Stimulated activated CD4-positive, alpha-beta T cell treated with anti-CD3 and anti-CD28 coated beads, TNF-alpha, amount 100 ng/mL, for 1 hour (primary cell): ENCODE results near the gene GGA1.
"Not testable (repeated sequence)": the region's sequence is repeated elsewhere in the genome, so short reads cannot be mapped to it uniquely, and the experiment has no call there.

Experiments used
- DNase-seq, 3 donors: peaks; one replicate each; pipeline ENCODE4 v3.0.0-alpha.2; 2020; ENCODE audit warnings: low read depth in 3 of 3, low spot score in 1 of 3

Gene GGA1

DNA sequence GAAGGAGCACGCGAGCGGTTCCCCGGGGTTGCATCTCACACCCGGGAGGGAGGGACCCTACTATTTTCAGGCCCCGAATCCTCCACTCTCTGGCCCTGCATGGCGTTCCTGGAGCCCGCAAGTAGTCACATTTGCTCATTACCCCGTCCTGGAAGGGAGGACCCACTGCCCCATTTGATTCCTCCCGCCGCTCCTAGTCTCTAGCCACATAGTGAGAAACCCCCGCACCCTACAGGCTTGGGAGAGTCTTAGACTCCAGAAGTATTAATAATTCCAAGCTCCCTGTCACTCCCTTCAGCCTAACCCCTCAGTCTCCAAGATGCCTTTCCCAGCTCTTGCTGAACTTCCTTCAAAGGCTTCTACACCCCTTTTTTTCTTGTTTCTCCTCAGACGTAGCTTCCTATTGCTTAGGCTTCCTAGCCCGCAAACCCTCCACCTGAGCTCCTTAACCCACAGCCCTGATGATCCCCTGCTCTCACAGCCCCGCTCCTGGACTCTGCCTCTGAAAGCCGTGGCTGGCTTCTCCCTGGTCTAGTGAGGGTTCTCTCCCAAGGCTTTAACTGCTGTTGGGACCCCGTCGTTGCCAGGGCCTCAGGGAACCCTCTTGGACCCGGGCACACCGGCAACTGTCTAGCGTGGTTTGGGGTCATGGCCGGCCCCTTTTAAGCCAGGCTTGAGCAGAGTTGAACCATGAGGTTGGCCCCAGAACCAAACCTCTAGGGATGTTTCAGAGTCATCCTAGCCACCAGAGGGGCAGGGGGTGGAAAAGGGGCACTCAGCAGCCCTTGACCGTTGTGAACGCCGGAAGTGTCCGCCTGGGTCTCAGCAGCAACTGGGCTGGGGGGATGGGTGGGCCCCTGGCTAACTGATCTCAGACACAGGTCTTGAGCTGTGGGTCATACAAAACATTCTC is 862 bp downstream of the GGA1 start:
- no peak for DNase-seq

DNA sequence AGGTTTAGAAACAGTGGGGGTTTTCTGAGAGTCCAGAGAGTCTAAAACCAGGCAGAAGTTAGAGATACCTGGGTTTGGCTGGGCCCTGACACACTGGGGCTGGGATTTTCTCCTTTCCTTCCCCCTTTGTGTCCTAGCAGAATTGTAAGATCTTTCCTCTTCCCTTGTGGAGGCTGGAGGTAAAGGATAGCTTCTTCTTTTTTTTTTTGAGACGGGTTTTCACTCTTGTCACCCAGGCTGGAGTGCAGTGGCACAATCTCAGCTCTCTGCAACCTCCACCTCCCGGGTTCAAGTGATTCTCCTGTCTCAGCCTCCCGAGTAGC is 1.5 kb downstream of the GGA1 start:
- not testable (repeated sequence) for DNase-seq

DNA sequence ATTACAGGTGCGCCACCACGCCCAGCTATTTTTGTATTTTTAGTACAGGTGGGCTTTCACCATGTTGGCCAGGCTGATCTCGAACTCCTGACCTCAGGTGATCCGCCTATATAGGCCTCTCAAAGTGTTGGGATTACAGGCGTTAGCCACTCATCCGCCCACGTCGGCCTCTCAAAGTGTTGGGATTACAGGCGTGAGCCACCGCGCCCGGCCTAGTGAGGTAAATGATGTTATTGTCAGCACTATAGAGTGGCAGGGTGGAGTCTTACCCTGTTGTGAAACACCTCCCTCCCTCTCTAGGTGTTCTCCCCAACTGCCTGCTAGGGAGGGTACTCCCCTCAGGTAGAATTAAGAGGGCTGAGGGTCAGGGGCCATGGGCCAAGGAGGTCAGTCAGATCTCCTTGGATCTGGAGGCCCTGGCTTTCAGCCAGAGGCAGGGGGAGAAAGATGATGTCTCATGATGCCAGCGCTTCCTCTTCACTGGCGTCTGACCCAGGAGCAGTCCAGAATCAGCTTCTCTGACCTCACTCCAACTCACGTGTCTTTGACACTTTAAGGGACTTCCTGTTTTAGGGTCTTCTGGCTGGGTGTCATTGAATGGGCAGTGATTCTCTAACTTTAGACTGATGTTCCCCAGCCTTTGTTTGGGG is 2.0 kb downstream of the GGA1 start:
- no peak for DNase-seq

DNA sequence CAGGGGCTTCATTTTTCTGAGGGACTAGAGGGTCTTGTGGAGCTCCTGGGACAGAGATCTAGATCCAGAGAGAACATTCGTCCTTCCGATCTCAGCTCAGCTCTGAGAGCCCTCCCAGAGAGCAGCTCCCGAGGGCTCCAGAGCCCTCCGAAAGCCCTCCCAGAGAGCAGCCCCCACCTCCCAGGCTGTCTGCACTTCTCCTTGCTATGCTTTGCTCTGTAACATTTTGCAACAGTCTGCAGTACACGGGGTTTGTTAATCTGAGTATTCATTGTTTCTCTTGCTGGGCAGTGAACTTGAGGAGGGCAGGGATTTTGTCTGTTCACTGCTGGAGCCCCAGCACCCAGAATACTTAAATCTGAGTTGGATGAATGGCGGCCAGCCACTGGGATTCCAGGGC is 2.6 kb downstream of the GGA1 start:
- no peak for DNase-seq

DNA sequence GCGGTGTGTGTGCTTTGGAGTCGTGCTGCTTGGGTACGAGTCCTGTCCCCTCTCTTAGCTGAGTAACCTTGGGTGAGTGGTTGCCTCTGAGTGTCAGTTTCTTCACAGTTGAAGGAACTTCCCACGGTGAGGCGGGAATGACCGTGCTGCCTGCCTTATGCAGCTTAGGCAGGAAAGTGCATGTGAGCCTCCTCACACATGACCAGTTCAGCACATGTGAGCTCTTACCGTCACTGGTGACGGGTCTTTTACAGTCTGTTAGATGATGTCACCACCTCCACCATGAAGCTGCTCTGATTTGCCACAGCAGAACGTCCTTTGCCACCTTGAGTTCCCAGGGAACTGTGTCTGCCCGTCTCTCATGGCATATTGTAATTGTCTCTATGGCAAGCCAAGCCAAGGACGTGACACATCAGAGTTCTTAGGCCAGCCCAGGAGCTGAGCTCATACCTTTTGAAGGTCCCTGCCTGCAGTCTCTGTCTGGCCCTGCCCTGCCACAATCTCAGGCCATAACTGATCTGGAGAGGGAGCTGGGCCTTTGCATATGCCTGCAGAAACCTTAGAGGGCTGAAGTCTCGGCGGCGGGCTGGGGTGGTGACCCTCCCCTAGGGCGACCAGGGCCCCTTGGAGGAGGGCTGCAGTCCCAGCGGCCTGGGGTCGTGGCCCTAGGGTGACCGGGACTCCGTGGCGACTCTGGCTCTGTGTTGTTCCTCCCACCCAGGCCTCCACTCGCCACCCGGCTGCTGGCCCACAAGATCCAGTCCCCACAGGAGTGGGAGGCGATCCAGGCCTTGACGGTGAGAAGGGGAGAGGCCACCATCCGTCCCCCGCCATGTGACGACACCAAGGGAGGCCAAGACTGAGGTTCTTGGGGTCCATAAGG is 7.8 kb downstream of the GGA1 start:
- no peak for DNase-seq

DNA sequence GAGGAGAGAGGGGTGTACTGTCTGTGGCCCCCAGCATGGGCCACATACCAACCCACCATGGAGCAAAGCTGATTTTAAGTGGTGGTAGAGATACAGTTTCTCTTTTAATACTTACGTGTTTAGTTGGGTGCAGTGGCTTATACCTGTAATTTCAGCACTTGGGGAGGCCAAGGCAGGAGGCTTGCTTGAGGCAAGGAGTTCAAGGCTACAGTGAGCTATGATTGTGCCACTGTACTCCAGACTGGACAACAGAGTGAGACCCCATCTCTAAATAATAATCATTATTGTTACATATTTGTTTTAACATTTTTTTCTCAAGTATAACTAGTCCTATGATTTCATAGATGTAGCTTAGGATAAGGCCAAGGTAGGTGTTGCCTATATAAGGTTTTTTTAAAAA is 8.8 kb downstream of the GGA1 start:
- no peak for DNase-seq

DNA sequence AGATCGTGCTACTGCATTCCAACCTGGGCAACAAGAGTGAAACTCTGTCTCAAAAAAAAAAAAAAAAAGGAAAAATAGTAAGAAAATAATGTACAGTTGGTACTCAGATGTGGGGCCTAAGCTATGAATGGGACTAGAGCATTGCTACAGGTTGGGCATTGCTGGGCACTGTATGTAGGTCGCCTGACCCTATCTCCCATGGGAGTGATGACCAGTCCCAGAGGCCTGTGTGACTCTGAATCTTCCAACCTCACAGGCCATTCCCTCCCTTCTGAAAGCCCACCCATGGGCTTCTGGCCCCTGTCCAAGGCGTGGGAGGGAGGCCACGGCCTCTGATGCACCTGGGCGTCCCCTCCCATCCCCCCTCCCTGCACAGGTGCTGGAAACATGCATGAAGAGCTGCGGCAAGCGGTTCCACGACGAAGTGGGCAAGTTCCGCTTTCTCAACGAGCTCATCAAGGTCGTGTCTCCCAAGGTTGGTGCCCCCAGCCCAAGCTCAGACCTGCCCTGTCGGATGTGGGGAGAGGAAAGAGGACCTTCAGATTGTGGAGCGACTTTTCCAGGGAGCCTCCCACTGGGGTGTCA is 9.5 kb downstream of the GGA1 start:
- DNase-seq = no peak

DNA sequence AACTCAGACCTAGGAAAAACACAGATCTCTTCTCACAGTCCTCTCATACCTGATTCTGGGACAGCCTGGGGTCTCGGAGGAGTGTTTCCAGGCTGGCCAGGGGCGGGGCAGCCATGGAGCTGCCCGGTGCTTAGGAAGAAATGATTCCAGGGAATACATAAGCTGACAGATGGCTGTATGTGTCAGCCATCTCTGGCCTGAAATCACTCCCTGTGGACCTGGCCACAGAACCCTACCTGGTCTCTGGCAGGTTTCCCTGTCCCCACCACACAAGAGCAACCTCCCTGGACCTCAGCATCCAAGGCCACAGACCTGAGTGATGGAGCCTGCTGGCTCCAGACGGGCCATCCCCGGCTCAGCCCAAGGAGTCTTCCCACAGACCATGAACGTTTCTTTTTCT is 10.0 kb downstream of the GGA1 start:
- DNase-seq = no peak

DNA sequence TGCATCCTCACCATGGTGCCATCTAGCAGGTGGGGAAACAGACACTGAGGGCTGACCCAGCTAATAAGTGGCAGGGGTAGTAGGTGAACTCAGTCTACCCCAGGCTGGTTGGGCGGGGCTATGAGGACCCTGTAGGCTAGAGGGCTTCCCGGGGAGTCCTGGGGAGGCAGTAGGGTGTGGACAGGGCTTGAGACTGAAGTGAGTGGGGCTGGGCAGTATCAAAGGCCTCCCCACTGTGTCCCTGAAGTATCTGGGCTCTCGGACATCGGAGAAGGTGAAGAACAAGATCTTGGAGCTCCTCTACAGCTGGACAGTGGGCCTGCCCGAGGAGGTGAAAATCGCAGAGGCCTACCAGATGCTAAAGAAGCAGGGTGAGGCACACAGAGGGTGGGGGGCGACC is 11.4 kb downstream of the GGA1 start:
- no peak for DNase-seq

DNA sequence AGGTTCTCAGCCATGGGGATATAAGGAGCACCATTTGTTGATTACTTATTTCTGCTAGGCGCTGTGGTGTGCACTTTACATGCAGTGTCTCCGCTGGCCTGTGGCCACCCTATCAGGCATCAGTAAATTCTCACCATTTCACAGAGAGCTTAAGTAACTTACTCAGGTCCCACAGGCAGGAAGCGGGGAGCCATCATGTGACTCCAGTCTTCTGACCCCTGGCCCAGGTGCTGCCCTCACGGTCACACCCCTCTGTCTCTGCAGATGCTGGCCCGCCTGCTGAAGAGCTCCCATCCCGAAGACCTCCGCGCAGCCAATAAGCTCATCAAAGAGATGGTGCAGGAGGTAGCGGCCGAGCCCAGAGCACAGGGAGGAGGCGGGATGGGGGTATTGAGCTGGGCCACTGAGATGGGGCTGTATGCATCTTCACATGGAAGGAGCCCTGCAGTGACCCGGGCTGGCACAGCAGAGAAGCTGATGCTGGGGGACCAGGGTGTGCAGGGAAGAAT is 12.8 kb downstream of the GGA1 start:
- DNase-seq = no peak

DNA sequence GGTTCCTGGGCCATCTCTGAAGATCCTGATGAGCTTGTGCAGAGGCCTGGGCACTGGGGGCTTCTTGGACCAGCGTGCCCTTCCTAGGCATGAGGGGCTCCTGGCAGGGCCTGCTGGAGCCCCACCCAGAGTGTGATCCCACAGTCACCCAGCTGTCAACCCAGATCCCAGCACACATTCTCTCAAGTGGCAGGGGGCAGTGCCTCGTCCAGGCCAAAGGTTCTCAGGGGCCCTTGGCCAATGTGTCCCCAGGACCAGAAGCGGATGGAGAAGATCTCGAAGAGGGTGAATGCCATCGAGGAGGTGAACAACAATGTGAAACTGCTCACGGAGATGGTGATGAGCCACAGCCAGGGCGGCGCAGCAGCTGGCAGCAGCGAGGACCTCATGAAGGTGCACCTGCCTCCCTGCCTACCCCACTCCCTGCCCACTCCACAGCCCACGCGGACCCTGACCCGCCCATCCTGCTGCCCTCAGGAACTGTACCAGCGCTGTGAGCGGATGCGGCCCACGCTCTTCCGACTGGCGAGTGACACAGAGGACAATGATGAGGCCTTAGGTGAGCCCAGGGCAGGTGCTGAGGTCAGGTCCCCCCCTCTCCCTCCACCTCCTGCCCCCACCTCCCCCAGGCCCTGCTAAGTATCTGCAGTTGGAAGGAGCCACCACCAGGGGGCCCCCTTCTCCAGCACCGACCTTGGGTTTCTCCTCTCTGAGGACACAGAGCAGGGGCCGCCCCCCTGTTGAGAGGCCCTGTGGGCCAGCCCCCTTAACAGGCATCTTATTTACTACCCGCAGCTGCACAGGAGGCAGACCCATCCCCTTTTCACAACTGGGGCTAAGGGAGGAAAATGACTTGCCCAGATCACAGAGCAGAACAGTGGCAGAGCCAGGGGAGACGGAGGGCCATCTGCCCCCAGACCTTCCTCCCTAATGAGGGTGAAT is 14.7 kb downstream of the GGA1 start:
- DNase-seq = peak in 2 of 3 donors; percentile 59 to 69

DNA sequence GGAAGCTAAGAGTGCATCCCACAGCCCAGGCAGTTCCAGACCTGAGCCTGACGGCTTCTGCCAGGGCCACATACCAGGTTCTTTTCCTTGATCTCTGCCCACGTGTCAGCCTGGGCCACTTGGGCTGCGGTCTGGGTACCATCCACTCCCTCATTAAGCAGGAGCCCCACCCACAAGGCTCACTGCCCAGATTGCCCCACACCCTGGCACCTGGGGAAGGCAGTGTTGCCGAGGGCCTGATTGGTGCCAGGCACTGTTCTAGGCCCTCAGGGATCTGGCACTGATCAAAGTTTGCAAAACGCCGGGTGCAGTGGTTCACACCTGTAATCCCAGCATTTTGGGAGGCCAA is 15.4 kb downstream of the GGA1 start:
- no peak for DNase-seq

DNA sequence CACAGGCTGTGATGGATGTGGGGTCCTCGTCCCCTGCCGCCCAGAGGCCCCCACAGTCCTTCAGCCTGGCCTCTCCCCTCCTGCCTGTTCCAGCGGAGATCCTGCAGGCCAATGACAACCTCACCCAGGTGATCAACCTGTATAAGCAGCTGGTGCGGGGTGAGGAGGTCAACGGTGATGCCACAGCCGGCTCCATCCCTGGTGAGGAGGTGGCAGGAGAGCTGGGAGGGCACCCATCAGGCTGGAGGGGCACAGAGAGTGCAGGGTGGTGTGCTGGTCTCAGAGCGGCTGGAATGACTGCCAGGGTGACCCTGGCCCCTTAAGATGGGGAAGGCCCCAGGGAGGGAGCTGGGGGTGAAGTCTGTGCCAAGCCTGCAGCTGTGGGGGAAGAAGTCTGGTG is 16.2 kb downstream of the GGA1 start:
- no peak for DNase-seq

DNA sequence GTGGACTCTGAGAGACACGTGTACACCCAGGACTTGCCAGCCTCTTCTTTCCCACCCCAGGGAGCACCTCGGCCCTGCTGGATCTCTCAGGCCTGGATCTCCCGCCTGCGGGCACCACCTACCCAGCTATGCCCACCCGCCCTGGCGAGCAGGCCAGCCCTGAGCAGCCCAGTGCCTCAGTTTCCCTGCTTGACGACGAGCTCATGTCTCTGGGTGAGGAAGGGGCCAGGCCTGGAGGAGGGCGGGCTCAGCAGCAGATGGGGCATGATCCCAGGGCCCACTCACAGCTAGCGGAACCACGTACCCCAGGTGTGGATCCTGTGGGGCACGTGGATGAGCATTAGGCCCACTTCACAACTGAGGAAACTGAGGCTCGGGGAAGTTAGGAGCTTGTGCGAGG is 17.1 kb downstream of the GGA1 start:
- DNase-seq = no peak

DNA sequence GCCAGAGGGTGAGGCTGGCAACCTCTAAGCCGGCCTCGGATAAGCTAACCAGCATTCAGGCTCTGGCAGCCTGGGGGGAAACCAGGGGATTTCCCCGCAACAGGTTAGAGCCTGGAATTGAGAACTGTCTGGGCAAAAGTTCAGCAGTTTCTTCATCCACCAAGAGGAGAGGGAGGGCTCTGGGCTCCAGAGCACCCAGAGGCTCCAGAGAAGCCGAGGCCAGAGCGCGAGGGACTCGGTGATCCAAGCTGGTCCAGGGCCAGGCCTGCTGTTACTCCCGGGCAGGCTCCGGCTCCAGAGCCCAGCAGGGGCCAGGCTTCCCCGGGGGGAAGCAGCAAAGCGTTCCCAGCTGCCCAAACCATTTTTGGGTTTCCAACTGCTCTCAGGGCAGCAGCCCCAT is 17.5 kb downstream of the GGA1 start:
- DNase-seq = no peak

DNA sequence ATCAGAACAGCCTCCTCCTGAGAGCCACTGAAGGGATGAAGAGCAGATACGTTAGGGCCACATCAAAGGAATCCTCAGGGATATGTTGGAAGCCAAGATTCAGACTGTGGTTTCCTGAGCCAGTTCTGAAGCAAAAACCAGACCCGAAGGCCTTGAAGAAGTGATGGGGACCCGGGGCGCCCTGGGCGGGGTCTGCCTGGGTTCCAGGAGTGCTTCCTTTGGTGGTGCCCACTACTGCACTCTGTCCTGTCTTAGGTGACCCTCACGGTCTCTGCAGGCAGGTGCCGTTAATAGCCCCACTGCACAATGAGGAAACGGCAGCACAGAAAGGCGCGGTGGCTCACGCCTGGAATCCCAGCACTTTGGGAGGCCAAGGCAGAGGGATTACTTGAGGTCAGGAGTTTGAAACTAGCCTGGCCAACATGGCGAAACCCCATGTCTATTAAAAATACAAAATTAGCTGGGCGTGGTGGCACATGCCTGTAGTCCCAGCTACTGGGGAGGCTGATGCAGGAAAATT is 18.0 kb downstream of the GGA1 start:
- DNase-seq = no peak

DNA sequence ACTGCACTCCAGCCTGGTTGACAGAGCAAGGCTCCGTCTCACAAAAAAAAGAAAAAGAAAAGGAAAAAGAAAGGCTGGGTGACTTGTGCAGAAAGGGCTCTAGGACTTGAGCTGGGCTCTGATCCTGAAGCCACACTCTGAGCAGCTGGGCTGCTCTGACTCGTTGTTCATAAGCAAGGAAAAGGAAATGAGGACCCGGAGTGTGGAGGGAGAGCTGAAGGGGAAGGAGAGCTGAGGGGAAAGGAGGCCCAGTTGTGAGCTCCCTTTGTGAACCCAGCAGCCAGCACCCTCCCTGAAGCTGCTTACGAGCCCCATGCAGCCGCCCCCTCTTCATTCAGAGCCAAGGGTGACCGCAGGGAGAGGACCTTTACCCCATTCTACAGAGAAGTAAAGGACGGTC is 18.5 kb downstream of the GGA1 start:
- no peak for DNase-seq

DNA sequence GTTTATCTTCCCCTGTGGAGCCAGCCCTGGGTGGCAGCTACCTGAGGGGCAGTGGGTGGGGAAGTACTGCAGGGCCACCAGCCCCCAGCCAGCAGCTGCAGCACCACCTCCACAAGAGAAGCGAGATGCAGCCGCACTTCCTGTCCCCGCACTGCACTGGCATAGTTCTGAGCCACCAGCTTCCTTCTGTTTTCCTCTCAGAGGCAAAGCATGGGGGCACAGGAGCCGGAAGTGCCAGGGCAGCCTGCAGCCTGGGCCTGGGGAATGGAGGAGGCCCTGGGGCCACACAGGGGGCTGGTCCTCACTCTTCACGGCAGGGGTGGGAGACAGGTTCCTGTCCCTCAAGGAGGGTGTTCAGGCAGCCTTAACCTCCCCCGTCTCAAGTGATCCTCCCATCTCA is 18.9 kb downstream of the GGA1 start:
- DNase-seq = no peak

DNA sequence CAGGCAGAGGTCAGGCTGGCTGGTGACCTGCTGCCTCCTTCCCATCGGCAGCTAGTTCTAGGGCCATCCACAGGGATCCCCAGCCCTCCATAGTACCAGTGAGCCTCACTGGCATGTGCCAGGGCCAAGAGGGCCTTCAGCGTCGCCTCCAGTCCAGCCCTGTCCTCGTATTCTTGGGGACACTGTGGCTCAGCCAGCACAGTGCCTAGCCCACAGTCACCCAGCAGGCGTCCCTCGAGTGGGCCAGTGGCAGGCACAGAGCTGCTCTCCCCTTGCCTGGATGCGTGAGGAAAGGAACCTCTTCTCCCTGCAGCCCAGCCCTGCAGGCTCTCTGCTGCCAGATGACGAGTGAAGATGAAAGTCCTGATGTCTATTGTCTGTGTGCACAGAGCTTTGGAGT is 20.2 kb downstream of the GGA1 start:
- no peak for DNase-seq

DNA sequence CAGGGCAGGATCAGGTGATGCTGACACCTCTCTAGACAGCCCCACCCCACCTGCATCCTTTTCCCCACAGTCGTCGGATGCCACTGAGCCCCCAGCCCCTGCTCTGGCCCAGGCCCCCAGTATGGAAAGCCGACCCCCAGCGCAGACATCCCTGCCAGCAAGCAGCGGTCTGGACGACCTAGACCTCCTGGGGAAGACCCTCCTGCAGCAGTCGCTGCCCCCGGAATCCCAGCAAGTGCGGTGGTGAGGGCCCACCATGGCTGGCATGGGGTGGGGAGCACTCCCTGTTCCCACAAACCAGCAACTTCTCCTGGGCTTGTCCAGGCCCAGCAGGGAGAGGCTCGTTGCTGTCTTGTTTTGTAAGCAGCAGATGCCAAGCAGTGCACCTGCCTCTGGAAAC is 21.3 kb downstream of the GGA1 start:
- DNase-seq = no peak
